ENCODE data around the gene RPS25.
"Not testable (repeated sequence)": the region's sequence is repeated elsewhere in the genome, so short reads cannot be mapped to it uniquely, and the experiment has no call there.

Gene RPS25

GRCh38 chr11:118984337-118984736 is 33.8 kb downstream of the RPS25 start:
- H3K4me3 ChIP-seq (ENCODE audit: low read length); DNase-seq (ENCODE audit: low read depth, low spot score): not testable (repeated sequence)

DNA sequence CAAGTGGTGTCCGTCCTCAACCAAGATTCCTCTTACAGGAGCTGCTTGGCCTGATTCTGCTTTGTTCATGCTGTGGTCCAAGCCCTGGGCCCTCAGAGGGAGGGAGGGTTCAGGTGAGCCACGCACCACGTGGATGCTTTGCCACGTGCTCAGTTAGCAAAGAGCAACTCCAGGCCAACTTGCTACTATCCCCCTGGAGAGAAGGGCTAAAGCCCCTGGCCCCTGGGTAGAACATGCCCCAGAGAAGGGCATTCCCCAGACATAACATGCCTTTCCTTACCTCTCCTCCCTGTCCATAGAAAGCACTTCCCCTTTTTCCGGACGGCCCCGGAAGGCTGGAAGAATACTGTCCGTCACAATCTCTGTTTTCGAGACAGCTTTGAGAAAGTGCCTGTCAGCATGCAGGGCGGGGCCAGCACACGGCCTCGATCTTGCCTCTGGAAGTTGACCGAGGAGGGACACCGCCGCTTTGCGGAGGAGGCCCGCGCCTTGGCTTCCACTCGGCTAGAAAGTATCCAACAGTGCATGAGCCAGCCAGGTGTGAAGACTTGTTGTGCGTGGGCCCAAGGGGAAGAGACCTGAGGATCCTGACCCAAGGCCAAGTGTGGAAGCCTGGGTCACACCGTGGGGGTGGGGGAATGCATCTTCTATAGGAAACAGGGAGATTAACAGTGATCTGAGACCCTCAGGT is 37.8 kb downstream of the RPS25 start:
- H3K4me3 ChIP-seq (ENCODE audit: low read length): no peak overlapping the region
- no peak for DNase-seq (ENCODE audit: low read depth, low spot score)

DNA sequence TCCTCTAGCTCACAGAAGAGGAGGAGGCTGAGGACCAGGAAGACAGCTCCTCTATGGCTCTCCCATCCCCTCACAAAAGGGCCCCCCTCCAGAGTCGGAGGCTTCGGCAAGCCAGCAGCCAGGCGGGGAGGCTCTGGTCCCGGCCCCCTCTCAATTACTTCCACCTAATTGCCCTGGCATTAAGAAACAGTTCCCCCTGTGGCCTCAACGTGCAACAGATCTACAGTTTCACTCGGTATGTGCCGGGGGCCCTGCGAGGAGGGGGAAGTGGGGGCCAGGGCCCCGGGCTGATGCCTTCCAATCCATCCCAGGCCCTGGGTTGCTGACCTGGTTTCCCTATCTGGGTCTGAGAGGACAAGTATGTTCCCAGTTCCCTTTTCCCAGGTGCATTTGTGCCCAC is 38.7 kb downstream of the RPS25 start:
- H3K4me3 ChIP-seq (ENCODE audit: low read length): no peak overlapping the region
- no peak for DNase-seq (ENCODE audit: low read depth, low spot score)

GRCh38 chr11:118975771-118976709 is 42.1 kb downstream of the RPS25 start:
- no peak overlapping the region for H3K4me3 ChIP-seq (ENCODE audit: low read length)

DNA sequence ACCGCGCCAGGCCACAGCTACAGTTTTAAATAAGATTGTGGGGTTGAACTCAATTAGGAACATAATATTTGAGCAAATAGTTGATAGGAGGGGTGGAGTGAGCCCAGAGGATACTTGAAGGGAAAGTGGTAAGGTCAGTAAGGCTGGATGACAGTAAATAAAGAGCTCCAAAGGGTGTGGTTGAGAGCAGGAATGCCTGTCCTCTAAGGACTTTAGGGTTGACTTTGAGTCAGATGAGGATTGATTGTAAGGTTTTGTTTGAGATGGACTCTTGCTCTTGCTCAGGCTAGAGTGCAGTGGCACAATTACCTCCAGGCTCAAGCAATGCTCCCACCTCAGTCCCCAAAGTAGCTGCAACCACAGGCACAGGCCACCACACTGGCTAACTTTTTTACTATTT is 44.2 kb downstream of the RPS25 start:
- no peak for DNase-seq (ENCODE audit: low read depth, low spot score)
- no peak overlapping the region for H3K4me3 ChIP-seq (ENCODE audit: low read length)

More at GRCh38 chr11:118975771-118976709, 42.1 kb downstream of the RPS25 start:
- DNase-seq (ENCODE audit: low read depth, low spot score): no peak

DNA sequence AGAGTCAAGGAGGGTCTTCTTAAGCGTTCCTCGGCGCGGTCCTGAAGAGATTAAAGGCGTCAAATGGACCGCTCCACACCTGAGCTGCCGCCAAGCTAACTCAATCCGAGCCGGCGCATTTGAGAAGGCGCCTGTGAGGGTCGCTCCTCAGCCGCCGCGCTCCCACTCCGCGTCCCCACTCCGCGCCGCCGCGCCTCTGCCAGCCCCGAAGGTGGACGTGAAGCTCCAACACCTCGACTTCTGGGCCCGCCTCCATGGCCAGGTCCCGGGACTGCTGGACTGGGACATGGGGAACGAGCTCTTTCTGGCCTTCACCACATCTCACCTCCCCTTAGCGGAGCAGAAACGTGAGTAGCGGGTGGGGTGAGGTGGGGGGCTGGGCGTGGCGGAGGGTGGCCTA is 46.5 kb downstream of the RPS25 start, which contains the start of gene FOXR1:
TSS of gene FOXR1 (plus strand) at position 116 of the 400 bp plus-strand sequence. CDS start at position 287, 171 bp downstream.
- DNase-seq (ENCODE audit: low read depth, low spot score): no peak
- no peak within 1 kb of the TSS for H3K4me3 ChIP-seq (ENCODE audit: low read length)

DNA sequence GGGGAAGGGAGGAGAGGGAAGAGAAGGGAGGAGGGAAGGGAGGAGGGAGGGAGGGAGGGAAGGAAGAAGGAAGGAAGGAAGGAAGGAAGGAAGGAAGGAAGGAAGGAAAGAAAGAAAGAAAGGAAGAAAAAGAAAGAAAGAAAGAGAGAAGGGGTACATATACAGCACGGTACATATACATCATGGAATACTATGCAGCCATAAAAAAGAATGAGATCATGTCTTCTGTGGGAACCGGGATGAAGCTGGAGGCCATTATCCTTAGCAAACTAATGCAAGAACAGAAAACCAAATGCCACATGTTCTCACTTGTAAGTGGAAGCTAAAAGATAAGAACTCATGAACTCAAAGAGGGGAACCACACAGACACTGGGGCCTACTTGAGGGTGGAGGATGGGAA is 48.6 kb downstream of the RPS25 start:
- not testable (repeated sequence) for H3K4me3 ChIP-seq (ENCODE audit: low read length)

More for the DNA sequence above, 48.6 kb downstream of the RPS25 start:
- not testable (repeated sequence) for DNase-seq (ENCODE audit: low read depth, low spot score)

Measured in Jurkat, Clone E6-1 (cell line).